Peyer's patch (tissue), 4 donors: Measurements from ENCODE around the gene IRF5. TPM values are rescaled to one million over a fixed set of nuclear protein-coding genes. Genes with fewer than 3 reads are reported as not detected.

ENCODE experiments used
- DNase-seq, 3 donors: peaks; one replicate each; pipeline ENCODE4 v3.0.0-alpha.2; 2017 to 2019
- H3K27ac ChIP-seq, 4 donors: fragments of 200-600 bp; sonication (generic); one replicate each; pipeline ENCODE4 v1.5.1; 2016 to 2019
- H3K27me3 ChIP-seq, 2 donors: fragments of 200-600 bp; sonication (generic); one replicate each; pipeline ENCODE4 v1.5.1; 2019
- H3K36me3 ChIP-seq, 3 donors: fragments of 200-600 bp; sonication (generic); one replicate each; pipeline ENCODE4 v1.5.1; 2016 to 2019
- H3K4me1 ChIP-seq, 4 donors: fragments of 200-600 bp; sonication (generic); one replicate each; pipeline ENCODE4 v1.5.1; 2016 to 2019
- H3K4me3 ChIP-seq, 4 donors: fragments of 200-600 bp; sonication (generic); 1 replicate in 3 of 4; 2 replicates in 1 of 4; pipeline ENCODE4 v1.5.1; 2016 to 2019; ENCODE audit warnings: mild to moderate bottlenecking in 1 of 4
- H3K9me3 ChIP-seq, 4 donors: fragments of 200-600 bp; sonication (generic); one replicate each; pipeline ENCODE4 v1.5.1; 2016 to 2019; ENCODE audit warnings: mild to moderate bottlenecking in 1 of 4
- CTCF ChIP-seq, 6 experiments: fragments of 450-650 bp in 4 of 6; fragments of 200-600 bp in 2 of 6; sonication (generic) in 1 of 6; IDR thresholded peaks; one replicate each; pipeline ENCODE4 v1.5.1; 2017 to 2019; ENCODE audit warnings: antibody characterized with exemption in 6 of 6, mild to moderate bottlenecking in 3 of 6, moderate library complexity in 1 of 6
- POLR2A ChIP-seq, 2 donors: fragments of 450-650 bp; IDR thresholded peaks; one replicate each; pipeline ENCODE4 v1.5.1; 2017; ENCODE audit warnings: antibody characterized with exemption in 2 of 2, mild to moderate bottlenecking in 2 of 2, moderate library complexity in 2 of 2
- total RNA-seq, 4 donors: library from RNA; depleted of rRNA; stranded (reverse); fragments of >200 nt; gene quantifications; one replicate each; pipeline ENCODE4 v1.1.0, GENCODE V29; 2016

The IRF5 gene
- total RNA-seq, 4 donors from 2014 or later: 16.9 to 27.1 (median 21.7) TPM

GRCh38 chr7:128893251-128894100 lies 44.3 kb upstream of the IRF5 start:
- no peak for TF ChIP-seq CTCF (IDR thresholded peaks at IDR 0.05)
- TF ChIP-seq POLR2A (IDR thresholded peaks at IDR 0.05): peak; percentile 51 to 82
- no peaks in the 10 kb centered on the region for H3K9me3 ChIP-seq
- DNase-seq: peak in 2 of 3 donors; percentile 75 to 86
- no peaks in the 10 kb centered on the region for H3K36me3 ChIP-seq
- H3K27ac ChIP-seq: peak overlapping the region in 1 of 4 donors; percentile 72
- no peak overlapping the region for H3K4me3 ChIP-seq
- H3K4me1 ChIP-seq: peaks cover 3 to 9% (median 5%) of the 10 kb centered on the region in 4 donors
- H3K27me3 ChIP-seq: peaks cover 0 to 13% of the 10 kb centered on the region in 2 donors

- no peak for TF ChIP-seq POLR2A (IDR thresholded peaks at IDR 0.05)
- TF ChIP-seq CTCF (IDR thresholded peaks at IDR 0.05): no peak
- DNase-seq: no peak
- Histone ChIP-seq H3K9me3 (no peaks in the 10 kb centered on the region), H3K4me3 (no peak overlapping the region), H3K4me1 (peaks cover 3 to 9% (median 5%) of the 10 kb centered on the region in 4 donors), H3K27ac (no peak overlapping the region), H3K27me3 (peaks cover 0 to 13% of the 10 kb centered on the region in 2 donors), H3K36me3 (no peaks in the 10 kb centered on the region)
These were observed 43.7 kb upstream of the IRF5 start for GRCh38 chr7:128894101-128894440.

- Histone ChIP-seq H3K4me3 (no peak overlapping the region), H3K9me3 (no peaks in the 10 kb centered on the region), H3K27ac (no peak overlapping the region), H3K4me1 (peaks cover 3 to 9% (median 5%) of the 10 kb centered on the region in 4 donors), H3K36me3 (no peaks in the 10 kb centered on the region), H3K27me3 (peaks cover 0 to 13% of the 10 kb centered on the region in 2 donors)
- no peak for DNase-seq
- TF ChIP-seq POLR2A (IDR thresholded peaks at IDR 0.05) (no peak), CTCF (IDR thresholded peaks at IDR 0.05) (no peak)
These were observed 42.4 kb upstream of the IRF5 start for GRCh38 chr7:128895320-128895719.

- no peak overlapping the region for H3K4me3 ChIP-seq
- TF ChIP-seq POLR2A (IDR thresholded peaks at IDR 0.05) (no peak), CTCF (IDR thresholded peaks at IDR 0.05) (no peak)
- no peak for DNase-seq
- no peaks in the 10 kb centered on the region for H3K36me3 ChIP-seq
- H3K27ac ChIP-seq: no peak overlapping the region
- no peaks in the 10 kb centered on the region for H3K9me3 ChIP-seq
- H3K27me3 ChIP-seq: no peaks in the 10 kb centered on the region
- H3K4me1 ChIP-seq: no peaks in the 10 kb centered on the region
These were observed 38.3 kb upstream of the IRF5 start for GRCh38 chr7:128899392-128899791.

- no peak for DNase-seq
- H3K9me3 ChIP-seq: no peaks in the 10 kb centered on the region
- TF ChIP-seq CTCF (IDR thresholded peaks at IDR 0.05) (no peak), POLR2A (IDR thresholded peaks at IDR 0.05) (no peak)
- no peak overlapping the region for H3K4me3 ChIP-seq
- no peaks in the 10 kb centered on the region for H3K4me1 ChIP-seq
- H3K27me3 ChIP-seq: no peaks in the 10 kb centered on the region
- H3K36me3 ChIP-seq: no peaks in the 10 kb centered on the region
- H3K27ac ChIP-seq: no peak overlapping the region
These were observed 37.5 kb upstream of the IRF5 start for GRCh38 chr7:128900237-128900636.
